DND-41 (cell line): ENCODE measurements around the gene RPL23.

Experiments used
- ATAC-seq: fragments of 200-7000 bp; cut with Tn5 transposase; 3 replicates; pipeline ENCODE4 v1.9.1; 2021; ENCODE audit warnings: low read depth; ENCODE audit not compliant: insufficient read depth
- DNase-seq: peaks from one replicate; pipeline ENCODE4 v3.0.0-alpha.2; 2020
- H2AFZ ChIP-seq: 2 replicates; pipeline ENCODE4 v1.6.0; 2012; ENCODE audit warnings: low read depth, low read length
- H3K27ac ChIP-seq: 2 replicates; pipeline ENCODE4 v1.5.1; 2012; ENCODE audit warnings: low read length, inconsistent platforms
- H3K27me3 ChIP-seq: fragments of 200-600 bp; sonication (generic); 2 replicates; pipeline ENCODE4 v1.6.0; 2012; ENCODE audit warnings: low read length, mild to moderate bottlenecking, inconsistent platforms; ENCODE audit not compliant: insufficient read depth, poor library complexity
- H3K36me3 ChIP-seq: 2 replicates; pipeline ENCODE4 v1.5.1; 2012; ENCODE audit warnings: low read length, inconsistent platforms; ENCODE audit not compliant: insufficient read depth
- H3K4me1 ChIP-seq: 2 replicates; pipeline ENCODE4 v1.5.1; 2012; ENCODE audit warnings: mild to moderate bottlenecking, low read length; ENCODE audit not compliant: insufficient read depth
- H3K4me2 ChIP-seq: 2 replicates; pipeline ENCODE4 v1.6.0; 2012; ENCODE audit warnings: mild to moderate bottlenecking, moderate library complexity, low read length, inconsistent platforms; ENCODE audit not compliant: insufficient read depth
- H3K4me3 ChIP-seq, 2 experiments: fragments of 200-600 bp in 1 of 2; shearing (Covaris generic) in 1 of 2; 2 replicates each; pipeline ENCODE4 v1.5.1; 2012 to 2016; ENCODE audit warnings: inconsistent platforms in 2 of 2, low read length in 2 of 2, mild to moderate bottlenecking in 2 of 2, low read depth in 1 of 2, moderate library complexity in 1 of 2
- H3K79me2 ChIP-seq: 2 replicates; pipeline ENCODE4 v1.6.0; 2012; ENCODE audit warnings: low read length, inconsistent platforms; ENCODE audit not compliant: insufficient read depth
- H3K9ac ChIP-seq: 2 replicates; pipeline ENCODE4 v1.6.0; 2012; ENCODE audit warnings: low read depth, mild to moderate bottlenecking, inconsistent platforms, low read length, moderate library complexity
- H3K9me3 ChIP-seq: 2 replicates; pipeline ENCODE4 v1.5.1; 2012; ENCODE audit warnings: low read length, moderate library complexity, mild to moderate bottlenecking, inconsistent platforms; ENCODE audit not compliant: insufficient read depth, severe bottlenecking
- H4K20me1 ChIP-seq: 2 replicates; pipeline ENCODE4 v1.6.0; 2012; ENCODE audit warnings: low read length; ENCODE audit not compliant: insufficient read depth
- EZH2 ChIP-seq: IDR thresholded peaks from 3 replicates; pipeline ENCODE4 v1.6.1; 2012; ENCODE audit warnings: borderline replicate concordance, low read depth, mild to moderate bottlenecking, moderate library complexity, low read length, inconsistent platforms; ENCODE audit not compliant: severe bottlenecking
- TF ChIP-seq, protein P1 (sequence below): IDR thresholded peaks from 2 replicates; pipeline ENCODE4 v1.5.1; 2012; ENCODE audit warnings: borderline replicate concordance, low read length, moderate library complexity, mild to moderate bottlenecking; ENCODE audit not compliant: poor library complexity, severe bottlenecking; ENCODE audit errors: extremely low read depth

The RPL23 gene

DNA sequence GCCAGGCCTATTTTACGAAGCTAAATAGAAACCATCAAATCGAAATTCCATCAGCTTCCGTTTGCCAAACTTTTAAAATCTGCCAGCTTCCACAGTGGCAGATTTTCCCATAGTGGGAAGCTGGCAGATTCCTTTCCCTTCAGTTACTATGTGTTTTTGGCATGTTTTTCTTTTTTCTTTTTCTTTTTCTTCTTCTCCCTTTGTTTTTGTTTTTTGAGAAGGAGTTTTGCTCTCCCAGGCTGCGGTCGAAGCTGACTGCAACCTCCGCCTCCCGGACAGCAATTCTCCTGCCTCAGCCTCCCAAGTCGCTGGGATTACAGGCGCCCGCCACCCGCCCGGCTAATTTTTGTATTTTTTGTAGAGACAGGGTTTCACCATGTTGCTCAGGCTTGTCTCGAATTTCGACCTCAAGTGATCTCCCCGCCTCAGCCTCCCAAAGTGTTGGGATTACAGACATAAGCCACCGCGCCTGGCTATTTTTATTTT is 27.7 kb downstream of the RPL23 start:
- peak overlapping the region; percentile 95 for H3K27ac ChIP-seq
- peaks cover 22% of the 10 kb centered on the region for H3K4me1 ChIP-seq
- peaks cover 13% of the 10 kb centered on the region; the same call in 1 of the 2 replicates for H4K20me1 ChIP-seq
- TF ChIP-seq EZH2 = no peak
- TF ChIP-seq, protein P1, sequence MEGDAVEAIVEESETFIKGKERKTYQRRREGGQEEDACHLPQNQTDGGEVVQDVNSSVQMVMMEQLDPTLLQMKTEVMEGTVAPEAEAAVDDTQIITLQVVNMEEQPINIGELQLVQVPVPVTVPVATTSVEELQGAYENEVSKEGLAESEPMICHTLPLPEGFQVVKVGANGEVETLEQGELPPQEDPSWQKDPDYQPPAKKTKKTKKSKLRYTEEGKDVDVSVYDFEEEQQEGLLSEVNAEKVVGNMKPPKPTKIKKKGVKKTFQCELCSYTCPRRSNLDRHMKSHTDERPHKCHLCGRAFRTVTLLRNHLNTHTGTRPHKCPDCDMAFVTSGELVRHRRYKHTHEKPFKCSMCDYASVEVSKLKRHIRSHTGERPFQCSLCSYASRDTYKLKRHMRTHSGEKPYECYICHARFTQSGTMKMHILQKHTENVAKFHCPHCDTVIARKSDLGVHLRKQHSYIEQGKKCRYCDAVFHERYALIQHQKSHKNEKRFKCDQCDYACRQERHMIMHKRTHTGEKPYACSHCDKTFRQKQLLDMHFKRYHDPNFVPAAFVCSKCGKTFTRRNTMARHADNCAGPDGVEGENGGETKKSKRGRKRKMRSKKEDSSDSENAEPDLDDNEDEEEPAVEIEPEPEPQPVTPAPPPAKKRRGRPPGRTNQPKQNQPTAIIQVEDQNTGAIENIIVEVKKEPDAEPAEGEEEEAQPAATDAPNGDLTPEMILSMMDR = no peak
- H3K4me3 ChIP-seq = peak overlapping the region; percentile 58 to 88; a peak in 3 of 4 replicates
- DNase-seq (peak; percentile 17), ATAC-seq (no peak)
- H3K79me2 ChIP-seq = peaks cover 46% of the 10 kb centered on the region
- H3K9ac ChIP-seq = peak overlapping the region; percentile 80
- peak overlapping the region; percentile 73 for H3K4me2 ChIP-seq
- H3K27me3 ChIP-seq = no peaks in the 10 kb centered on the region
- no peaks in the 10 kb centered on the region for H3K9me3 ChIP-seq
- peak overlapping the region; percentile 74 for H2AFZ ChIP-seq
- H3K36me3 ChIP-seq = peaks cover 11% of the 10 kb centered on the region

DNA sequence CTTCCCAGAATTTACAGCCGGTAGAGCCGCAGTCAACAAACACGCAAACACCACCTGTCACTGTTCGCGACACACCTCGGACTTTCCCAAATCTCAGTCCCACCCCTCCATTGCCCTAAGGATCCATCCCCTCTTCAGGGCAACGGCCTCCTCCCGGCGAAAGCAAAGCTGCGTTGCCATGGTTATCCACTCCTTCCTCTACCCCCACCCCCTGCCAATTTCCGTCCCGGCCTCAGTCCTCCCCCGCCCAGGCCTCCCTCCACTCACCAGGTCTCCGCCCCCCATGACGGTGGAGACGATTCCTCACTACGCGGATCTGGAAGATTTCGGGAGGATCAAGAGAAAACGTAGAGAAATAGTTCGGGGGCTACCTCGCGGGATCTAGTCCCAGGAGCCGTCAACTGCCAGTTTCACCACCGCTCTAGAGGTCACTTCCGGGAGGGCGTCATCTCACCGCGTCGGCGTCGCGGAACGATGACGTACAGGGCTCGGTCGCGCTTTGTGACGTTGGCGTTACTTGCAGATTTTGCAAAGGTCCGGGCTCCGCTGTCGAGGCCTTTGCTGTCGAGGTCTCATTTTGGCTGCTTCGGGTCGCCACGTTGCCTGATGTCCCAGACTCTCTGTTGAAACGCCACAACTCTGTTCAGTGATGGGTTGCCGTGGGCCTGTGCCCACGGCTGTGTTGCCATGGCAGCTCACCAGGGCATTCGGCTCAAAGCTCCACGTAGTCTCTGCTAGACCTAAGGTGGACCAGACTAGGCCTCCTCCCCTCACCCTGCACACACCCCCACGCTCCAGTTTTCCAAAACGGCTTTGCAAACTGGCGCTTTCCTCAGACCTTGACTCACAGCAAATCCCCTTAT is 28.4 kb downstream of the RPL23 start, which contains the start of gene CWC25:
Gene CWC25 (minus strand): TSS at position 423 of the 863 bp plus-strand sequence. CDS start 138 bp downstream, at position 285.
- Histone ChIP-seq H3K36me3 (peaks cover 18% of the 10 kb centered on the region), H3K4me2 (peak within 1 kb of the TSS; percentile 73), H3K4me3 (peak within 1 kb of the TSS; percentile 58 to 88; a peak in 3 of 4 replicates), H3K9ac (peak within 1 kb of the TSS; percentile 80), H3K79me2 (peaks cover 52% of the 10 kb centered on the region), H3K27me3 (no peaks in the 10 kb centered on the region), H4K20me1 (peaks cover 13% of the 10 kb centered on the region; the same call in 1 of the 2 replicates), H3K9me3 (no peaks in the 10 kb centered on the region), H2AFZ (peak within 1 kb of the TSS; percentile 74), H3K4me1 (peaks cover 22% of the 10 kb centered on the region), H3K27ac (peak within 1 kb of the TSS; percentile 95)
- TF ChIP-seq EZH2 = no peak
- TF ChIP-seq, protein P1 = no peak
- ATAC-seq (peak; percentile 78), DNase-seq (peak; percentile 97)

DNA sequence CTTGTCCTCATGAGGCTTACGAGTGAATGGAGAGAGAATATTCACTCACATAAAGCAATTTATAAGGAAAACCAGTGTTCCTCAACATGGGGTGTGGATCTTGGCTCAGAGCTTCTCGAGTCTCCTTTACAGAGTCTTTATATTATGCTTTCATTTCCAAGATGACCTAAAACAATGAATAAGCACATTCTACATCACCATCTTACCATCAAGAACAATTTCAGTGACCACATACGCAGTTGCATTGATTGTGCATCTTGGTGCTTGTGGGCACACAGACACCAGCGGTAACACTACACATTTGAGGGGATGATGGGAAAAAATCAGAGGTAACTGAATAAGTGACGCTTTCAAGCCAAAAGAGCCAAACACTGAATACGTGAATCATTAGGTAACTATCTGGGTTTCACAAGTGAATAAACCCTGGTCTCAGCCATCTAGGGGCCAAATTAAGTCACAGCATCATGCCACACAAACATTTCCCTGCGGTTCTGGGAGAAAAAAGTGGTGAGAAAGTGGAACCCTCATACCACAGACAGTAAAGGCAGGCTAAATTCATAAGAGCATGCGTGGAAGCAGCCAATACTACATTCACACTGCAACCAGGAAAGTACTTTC is 37.8 kb downstream of the RPL23 start:
- Histone ChIP-seq H4K20me1 (peaks cover 6% of the 10 kb centered on the region; the same call in 1 of the 2 replicates), H3K4me3 (no peak overlapping the region), H3K27ac (no peak overlapping the region), H3K9ac (no peak overlapping the region), H3K79me2 (peaks cover 35% of the 10 kb centered on the region), H3K27me3 (no peaks in the 10 kb centered on the region), H3K4me2 (no peak overlapping the region), H3K36me3 (peaks cover 78% of the 10 kb centered on the region), H2AFZ (no peak overlapping the region), H3K4me1 (no peaks in the 10 kb centered on the region), H3K9me3 (no peaks in the 10 kb centered on the region)
- TF ChIP-seq EZH2 = no peak
- TF ChIP-seq, protein P1 = no peak
- DNase-seq (no peak), ATAC-seq (no peak)
